Transverse colon (tissue), 3 donors: Measurements from ENCODE around the gene UBAC1.
"Not testable (repeated sequence)": the region's sequence is repeated elsewhere in the genome, so short reads cannot be mapped to it uniquely, and the experiment has no call there.

Source experiments
- CTCF ChIP-seq, 5 experiments: fragments of 200-600 bp in 3 of 5; fragments of 450-650 bp in 2 of 5; sonication (generic) in 3 of 5; IDR thresholded peaks; 1 replicate in 2 of 5; 2 replicates in 3 of 5; pipeline ENCODE4 v1.5.1; 2016 to 2017; ENCODE audit warnings: antibody characterized with exemption in 5 of 5, inconsistent platforms in 3 of 5, mild to moderate bottlenecking in 2 of 5, moderate library complexity in 1 of 5
- POLR2A ChIP-seq: fragments of 450-650 bp; IDR thresholded peaks from one replicate; pipeline ENCODE4 v1.6.1; 2016; ENCODE audit warnings: antibody characterized with exemption, mild to moderate bottlenecking, moderate library complexity

GRCh38 chr9:135951310-135951709 is 9.9 kb downstream of the UBAC1 start:
- TF ChIP-seq CTCF (IDR thresholded peaks at IDR 0.05); POLR2A: not testable (repeated sequence)
